Fibroblast of gingiva (primary cell): Measurements from ENCODE around the gene ZNF850.
"Not testable (repeated sequence)": the region's sequence is repeated elsewhere in the genome, so short reads cannot be mapped to it uniquely, and the experiment has no call there.

Source experiments
- DNase-seq: peaks from one replicate; pipeline ENCODE4 v3.0.0-alpha.2; 2011; ENCODE audit warnings: low read depth

ZNF850 gene

DNA sequence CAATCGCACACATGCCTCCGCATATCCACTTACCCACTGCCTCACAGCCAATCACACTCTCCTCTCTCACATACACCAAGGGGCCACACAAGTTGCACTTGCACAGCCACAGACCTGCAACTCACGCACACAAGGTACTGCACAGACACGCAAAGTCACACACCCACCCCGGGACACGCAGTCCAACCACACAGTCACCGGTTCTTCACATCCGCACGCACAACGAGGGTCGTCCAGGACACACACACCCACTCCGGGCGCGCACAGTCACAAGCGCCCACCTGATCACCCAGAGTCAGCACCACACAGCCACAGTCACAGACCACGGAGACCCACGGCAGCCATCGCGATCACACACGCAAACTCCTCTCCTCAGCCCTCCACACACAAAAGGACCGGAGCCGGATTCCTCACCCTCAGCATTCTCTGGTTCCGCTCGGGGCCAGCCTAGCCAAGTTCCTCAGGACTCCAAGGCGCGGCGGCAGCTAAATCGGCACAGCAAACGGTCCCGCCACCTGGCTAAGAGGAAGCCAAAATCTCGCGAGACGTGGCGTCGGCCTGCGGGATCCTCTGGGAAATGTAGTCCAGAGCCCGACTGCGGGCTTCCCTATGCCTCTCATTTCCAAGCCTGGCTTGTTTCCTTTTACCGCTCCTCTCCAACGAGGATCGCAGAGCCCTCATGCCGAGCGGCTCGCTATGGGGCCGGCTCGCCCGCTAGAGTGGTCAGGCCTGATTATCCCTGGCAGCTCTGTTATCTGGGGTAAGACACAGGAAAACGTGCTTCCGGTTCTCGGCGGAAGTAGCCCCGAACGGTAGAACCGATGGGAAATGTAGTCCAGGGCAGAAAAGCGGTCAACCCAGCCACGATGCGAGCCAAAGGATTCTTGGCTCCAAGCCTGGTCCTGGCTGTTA lies at the start of gene ZNF850:
TSS of gene ZNF850 (minus strand) at position 497 of the 912 bp plus-strand sequence. CDS start 10,201 bp downstream, outside the sequence.
- DNase-seq, result peak; percentile 92

DNA sequence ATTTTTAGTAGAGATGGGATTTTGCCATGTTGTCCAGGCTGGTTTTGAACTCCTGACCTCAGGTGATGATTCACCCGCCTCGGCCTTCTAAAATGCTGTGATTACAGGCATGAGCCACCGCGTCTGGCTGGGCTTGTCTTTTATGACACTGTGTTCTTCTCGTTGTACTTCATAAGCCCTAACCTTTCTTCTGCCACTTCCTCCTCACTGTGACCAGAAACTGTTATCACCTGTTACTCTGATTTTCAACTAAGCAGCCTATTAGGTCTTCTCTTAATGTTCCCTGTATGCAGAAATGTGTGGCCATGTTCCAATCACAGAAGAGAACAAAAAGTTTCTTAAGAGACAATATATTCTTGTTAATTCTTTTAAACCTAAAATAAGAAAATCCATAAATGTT lies 49.2 kb upstream of the ZNF850 start:
- no peak for DNase-seq

DNA sequence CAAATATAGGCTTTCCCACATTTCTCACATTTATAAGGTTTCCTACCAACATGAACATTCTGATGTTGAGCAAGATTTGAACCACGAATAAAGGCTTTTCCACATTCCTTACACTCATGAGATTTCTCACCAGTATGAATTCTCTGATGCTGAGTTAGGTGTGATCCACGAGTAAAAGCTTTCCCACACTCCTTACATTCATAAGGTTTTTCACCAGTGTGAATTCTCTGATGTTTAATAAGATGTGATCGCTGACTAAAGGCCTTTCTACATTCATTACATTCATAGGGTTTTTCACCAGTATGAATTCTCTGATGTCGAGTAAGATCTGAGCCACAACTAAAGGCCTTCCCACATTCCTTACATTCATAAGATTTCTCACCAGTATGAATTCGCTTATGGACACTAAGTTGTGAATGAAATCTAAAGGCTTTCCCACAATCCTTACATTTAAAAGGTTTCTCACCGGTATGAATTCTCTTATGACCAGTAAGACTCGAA lies 46.6 kb upstream of the ZNF850 start:
- no peak for DNase-seq

DNA sequence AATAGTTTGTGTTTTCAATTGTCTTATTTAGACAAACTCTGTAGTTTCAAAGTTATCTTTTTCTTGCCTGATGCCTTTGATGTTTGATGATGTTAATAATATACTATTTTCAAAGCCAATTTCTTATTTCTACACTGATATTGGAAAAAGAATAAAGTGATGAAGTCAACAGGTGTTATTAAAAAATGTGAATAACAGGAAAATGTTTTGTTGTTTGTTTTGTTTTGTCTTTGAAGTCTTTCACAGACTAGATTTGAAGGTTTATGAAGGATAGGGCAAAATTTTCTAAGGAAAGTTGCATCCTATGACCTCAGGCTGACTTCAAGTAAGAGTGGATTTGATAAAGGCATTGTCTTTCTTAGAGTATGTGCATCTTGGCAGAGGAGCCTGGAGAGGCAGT lies 34.4 kb upstream of the ZNF850 start:
- DNase-seq, result no peak

DNA sequence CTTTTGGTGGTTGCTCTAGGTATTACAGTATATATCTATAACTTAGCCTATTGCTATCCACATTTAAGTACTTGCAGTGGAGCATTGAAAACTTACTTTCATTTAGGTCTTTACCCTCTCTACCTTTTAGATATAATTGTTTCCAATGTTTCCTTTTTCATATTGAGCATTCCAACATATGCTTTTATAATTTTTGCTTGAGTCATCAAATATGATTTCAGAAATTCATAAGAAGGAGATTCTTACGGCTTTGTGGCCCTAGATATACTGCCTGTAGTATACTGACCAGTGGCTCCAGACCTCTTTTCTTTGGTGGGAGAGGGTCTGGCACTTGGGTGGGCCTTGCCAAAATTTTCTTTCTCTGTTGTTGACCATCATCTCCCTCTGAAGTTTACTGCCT lies 32.8 kb upstream of the ZNF850 start:
- DNase-seq, result no peak

DNA sequence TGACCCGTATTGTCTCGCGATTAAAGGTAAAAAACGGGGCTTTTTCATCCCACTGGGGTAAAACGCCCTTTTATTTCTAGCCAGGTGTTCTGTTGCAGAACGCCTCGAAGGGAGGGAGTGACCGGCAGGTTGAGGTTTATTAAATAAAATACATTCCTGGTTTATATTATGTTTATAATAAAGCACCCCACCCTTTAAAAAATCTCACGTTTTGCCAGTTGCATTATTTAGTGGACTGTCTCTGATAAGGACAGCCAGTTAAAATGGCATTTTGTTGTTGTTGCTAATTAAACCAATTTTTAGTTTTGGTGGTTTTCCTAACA lies 25.1 kb upstream of the ZNF850 start:
- no peak for DNase-seq

DNA sequence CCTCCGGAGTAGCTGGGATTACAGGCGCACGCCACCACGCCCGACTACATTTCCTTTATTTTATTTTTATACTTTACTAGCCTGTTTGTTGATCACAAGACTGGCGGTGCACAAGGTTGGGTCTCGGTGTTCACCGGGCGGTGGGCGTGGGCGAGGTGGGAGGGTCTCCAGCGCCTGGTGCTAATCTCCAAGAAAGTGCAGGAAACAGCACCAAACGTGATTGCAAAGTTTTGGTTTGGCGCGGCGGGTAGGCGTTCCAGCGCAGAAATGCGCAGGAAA lies 24.0 kb upstream of the ZNF850 start:
- DNase-seq, result no peak

DNA sequence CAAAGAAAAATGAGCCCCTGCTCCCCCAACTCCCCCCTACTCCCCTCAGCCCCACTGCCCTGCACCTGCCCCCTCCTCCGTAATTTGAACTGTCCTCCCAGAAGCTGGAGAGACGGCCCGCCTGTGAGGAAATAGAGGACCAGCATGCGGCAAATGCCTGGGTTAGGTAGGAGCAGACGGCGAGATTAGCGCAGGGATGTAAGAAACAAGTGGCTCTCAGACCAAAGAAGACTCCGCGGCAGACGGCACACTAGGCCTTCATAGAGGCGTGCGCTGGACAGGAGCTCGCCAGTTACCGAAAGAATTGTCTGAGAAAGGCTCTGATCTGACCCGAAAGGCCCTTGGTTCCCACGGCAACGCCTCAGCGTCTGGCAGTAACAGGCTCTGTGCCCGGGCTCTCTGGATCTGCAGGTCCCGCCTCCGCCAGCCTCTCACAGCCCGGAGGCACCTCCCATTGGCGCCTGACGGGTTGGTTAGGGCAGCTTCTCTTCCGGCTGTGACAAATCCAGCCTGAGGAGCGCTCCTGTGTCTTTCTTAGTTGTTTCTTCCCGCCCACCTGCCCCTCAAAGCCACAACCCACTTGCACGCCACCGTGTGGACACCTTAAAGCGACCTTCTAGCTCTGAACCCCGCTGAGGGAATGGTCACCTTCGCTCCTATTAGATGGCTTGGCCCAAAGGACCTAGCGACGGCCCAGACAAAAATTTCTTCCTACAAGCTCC lies 19.0 kb upstream of the ZNF850 start:
- DNase-seq, result peak; percentile 5

DNA sequence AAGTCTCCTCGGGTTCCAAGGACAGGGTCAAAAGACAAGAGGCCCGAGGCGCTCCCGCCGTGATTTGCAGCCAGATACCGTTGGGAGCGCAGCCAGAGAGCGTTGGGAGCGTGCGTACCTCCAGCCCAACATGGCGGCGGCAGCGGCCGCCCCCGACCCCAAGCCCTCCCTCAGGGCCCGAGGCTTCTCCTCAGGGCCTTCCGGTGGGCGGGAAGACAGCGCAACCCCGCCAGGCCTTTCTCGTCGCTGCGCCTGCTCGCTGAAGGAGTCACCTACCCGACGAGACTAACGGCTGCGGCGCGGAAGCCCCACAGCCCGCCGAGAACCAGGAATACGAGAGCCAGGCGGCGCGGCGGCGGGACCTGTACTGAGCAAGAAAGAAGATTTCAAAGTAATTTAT lies 3.2 kb upstream of the ZNF850 start:
- no peak for DNase-seq

DNA sequence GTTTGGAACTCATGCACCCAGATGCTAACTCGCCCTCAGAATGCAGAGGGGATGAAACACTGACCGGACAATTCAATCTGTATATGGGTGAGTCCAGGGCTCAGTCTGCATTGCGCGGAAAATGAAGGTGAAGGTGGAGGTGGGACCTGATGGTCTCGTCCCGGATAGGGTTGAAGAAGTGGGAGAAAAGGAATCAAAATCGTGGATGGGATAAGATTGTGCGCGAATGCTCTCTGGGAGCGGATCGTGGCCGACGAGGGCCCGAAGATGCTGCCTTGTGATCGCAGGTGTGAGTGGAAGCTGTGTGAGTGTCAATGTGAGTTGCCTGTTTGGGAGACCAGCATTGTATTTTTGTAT lies 594 bp upstream of the ZNF850 start:
- no peak for DNase-seq

DNA sequence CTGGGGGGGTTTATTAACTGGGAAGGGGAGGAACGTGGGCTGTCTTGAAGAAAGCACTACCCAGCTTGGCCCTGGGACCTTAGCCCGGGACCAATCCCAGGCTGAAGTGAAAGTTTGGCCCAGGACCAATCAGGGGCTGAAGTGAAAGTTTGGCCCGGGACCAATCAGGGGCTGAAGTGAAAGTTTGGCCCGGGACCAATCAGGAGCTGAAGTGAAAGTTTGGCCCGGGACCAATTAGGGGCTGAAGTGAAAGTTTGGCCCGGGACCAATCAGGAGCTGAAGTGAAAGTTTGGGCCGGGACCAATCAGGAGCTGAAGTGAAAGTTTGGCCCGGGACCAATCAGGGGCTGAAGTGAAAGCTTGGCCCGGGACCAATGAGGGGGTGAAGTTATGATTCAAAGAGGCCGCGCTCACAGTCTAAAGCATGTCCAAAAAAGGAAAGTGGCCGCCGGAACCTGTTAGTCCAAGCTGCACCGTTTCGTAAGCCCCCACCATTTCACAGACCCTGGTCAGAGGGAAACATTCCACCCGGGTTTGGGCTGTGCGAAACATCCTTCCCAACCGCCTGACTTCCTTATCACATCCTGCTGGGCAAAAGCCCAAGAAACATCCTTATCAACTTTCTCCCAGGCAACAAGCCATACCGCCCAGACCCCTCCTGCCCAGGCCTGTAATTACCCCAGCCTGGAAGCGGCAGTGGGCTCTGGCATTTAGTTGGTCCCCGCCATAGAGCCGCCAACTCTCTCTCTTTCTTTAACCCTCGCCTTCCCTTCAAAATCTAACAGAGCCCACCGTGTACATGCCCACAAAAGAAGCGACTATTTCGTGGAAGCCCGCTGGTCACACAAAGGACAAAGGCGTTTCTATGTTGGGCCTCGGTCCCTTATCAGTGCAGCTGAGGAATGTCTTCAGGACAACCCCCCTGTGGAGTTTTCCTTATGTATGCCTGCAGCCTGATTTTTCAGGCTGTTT lies 1.1 kb downstream of the ZNF850 start:
- peak; percentile 57 for DNase-seq

DNA sequence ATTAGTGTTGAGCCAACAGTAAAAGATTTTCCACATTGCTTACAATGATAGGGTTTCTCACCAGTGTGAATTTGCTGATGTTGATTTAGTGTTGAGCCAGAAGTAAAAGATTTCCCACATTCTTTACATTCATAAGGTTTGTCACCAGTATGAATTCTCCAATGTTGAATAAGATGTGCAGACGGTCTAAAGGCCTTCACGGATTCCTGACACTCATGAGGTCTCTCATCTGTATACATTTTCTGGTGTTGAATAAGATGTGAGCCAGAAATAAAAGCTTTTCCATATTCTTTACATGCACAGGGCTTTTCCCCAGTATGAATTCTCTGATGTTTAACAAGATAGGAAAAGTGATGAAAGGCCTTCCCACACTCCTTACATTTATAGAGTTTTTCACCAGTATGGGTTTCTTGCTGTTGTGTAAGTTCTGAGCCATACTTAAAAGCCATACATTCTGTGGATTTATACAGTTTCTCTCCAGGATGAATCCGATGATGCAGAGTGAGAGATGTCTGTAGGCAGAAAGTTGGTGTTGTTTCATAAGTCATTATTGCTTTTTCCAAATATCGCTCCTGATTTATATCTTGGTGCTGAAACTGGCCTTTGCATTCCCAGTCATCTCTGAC lies 22.4 kb downstream of the ZNF850 start:
- no peak for DNase-seq

DNA sequence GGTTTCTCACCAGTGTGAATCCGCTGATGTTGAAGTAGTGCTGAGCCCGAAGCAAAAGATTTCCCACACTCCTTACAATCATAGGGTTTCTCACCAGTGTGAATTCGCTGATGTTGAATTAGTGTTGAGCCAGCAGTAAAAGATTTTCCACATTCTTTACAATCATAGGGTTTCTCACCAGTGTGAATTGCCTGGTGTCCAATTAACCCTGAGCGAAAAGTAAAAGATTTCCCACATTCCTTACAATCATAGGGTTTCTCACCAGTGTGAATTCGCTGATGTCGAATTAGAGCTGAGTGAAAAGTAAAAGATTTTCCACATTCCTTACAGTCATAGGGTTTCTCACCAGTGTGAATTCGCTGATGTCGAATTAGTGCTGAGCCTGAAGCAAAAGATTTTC lies 23.0 kb downstream of the ZNF850 start:
- DNase-seq, result not testable (repeated sequence)

DNA sequence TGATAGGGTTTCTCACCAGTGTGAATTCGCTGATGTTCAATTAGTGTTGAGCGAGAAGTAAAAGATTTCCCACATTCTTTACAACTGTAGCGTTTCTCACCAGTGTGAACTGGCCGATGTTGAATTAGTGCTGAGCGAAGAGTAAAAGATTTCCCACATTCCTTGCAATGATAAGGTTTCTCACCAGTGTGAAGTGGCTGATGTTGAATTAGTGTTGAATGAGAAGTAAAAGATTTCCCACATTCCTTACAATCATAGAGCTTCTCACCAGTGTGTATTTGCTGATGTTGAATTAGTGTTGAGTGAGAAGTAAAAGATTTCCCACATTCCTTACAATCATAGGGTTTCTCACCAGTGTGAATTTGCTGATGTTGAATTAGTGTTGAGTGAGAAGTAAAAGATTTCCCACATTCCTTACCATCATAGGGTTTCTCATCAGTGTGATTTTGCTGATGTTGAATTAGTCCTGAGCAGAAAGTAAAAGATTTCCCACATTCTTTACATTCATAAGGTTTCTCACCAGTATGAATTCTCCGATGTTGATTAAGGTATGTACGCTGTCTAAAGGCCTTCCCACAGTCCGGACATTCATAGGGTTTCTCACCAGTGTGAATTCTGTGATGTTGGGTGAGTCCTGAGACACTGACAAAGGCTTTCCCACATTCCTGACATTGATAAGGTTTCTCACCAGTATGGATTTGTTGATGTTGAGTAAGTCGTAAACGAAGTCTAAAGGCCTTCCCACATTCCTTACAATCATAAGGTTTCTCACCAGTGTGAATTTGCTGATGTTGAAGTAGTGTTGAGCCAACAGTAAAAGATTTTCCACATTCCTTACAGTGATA lies 24.0 kb downstream of the ZNF850 start:
- no peak for DNase-seq

DNA sequence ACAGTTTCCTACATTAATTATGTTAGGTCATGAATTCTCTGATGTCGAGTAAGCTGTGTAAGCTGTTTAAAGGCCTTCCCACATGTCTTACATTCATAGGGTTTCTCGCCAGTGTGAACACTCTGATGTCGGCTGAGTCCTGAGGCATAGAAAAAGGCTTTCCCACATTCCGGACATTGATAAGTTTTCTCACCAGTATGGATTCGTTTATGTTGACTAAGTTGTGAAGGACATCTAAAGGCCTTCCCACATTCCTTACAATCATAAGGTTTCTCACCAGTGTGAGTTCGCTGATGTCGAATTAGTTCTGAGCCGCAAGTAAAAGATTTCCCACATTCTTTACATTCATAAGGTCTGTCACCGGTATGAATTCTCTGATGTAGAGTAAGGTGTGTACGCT lies 24.9 kb downstream of the ZNF850 start:
- no peak for DNase-seq

DNA sequence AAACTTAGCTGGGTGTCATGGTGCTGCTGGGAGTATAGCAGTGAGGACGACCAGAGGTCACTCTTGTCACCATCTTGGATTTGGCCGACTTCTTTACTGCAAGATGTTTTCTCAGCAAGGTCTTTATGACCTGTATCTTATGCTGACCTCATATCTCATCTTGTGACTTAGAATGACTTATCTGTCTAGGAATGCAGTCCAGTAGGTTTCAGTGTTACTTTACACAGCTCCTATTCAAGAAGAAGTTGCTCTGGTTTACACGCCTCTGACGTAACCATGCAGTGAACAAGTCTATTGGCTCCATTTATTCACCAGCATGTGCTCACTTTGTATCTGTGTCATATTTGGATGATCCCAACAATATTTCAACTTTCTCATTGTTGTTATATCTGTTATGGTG lies 26.7 kb downstream of the ZNF850 start:
- no peak for DNase-seq

DNA sequence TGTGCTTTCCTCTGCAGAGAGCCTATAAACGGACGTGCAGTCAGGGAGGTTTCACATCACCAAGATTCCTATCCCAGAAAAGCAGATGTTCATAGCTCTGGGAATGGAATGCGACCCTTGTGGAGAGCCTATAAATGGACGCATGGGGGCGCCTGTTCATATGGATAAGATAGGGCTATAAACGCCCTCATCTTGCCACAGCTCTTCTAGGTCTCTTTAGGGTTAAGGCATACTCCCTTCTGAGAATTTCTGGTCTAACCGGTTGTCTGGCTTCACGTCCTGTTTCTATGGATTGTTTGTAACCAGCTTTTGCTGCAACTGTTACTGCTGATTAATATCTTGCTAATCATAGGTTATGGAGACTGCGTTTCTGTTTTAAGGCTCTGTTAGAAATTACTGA lies 36.4 kb downstream of the ZNF850 start:
- not testable (repeated sequence) for DNase-seq

DNA sequence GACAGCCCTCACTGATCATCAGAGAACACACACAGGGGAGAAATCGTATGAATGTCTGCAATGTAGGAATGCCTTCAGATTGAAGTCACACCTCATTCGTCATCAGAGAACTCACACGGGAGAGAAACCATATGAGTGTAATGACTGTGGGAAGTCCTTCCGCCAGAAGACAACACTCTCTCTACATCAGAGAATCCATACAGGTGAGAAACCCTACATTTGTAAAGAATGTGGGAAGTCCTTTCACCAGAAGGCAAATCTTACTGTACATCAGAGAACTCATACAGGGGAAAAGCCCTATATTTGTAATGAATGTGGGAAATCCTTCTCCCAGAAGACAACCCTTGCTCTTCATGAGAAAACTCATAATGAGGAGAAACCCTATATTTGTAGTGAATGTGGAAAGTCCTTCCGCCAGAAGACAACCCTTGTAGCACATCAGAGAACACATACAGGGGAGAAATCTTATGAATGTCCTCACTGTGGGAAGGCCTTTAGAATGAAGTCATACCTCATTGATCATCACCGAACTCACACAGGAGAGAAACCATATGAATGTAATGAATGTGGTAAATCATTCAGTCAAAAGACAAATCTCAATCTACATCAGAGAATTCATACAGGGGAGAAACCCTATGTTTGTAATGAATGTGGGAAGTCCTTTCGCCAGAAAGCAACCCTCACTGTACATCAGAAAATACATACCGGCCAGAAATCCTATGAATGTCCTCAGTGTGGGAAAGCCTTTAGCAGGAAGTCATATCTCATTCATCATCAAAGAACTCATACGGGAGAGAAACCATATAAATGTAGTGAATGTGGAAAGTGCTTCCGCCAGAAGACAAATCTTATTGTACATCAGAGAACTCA lies 52.7 kb downstream of the ZNF850 start:
- no peak for DNase-seq

DNA sequence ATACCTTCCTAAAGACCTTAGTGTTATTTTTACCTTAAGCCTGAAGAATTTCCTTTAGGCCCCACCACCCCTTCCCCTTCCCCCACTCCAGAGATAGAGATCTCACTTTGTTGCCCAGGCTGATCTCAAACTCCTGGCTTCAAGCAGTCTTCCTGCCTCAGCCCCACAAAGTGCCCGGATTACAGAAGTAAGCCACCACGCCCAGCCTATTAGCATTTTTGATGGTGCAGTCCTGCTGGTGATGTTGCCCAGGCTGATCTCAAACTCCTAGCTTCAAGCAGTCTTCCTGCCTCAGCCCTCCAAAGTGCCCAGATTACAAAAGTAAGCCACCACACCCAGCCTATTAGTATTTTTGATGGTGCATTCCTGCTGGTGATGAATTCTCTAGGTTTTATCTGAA lies 63.2 kb downstream of the ZNF850 start:
- no peak for DNase-seq

DNA sequence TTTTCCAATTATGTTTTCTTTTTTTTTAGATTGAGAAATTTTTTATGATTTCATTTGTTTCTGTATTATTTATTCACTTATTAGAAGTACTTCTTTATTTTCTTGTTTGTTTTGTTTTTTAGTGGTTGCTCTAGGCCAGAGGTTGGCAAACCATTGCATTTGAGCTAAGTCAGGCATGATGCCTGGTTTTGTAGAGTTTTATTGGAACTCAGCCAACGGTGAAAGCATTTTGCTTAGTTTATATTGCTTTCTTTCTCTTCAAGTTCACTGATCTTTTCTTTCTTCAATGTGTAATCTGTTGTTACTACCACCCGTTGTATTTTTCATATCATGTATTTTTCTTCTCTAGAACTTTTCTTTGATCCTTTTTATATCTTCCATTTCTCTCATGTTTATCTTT lies 65.5 kb downstream of the ZNF850 start:
- DNase-seq, result no peak
